OCI-LY3 (cell line): ENCODE data around the gene POLN.

Experiments used
- H2AFZ ChIP-seq: fragments of 200-600, 300-600 bp; shearing (Covaris generic); 2 replicates; pipeline ENCODE4 v1.6.0; 2014; ENCODE audit warnings: antibody characterized with exemption, low read depth, low read length
- H3K27ac ChIP-seq: fragments of 200-600, 300-600 bp; sonication (generic); 2 replicates; pipeline ENCODE4 v1.5.1; 2014; ENCODE audit warnings: mild to moderate bottlenecking, low read length, moderate library complexity, mixed read lengths
- H3K27me3 ChIP-seq: fragments of 200-600, 300-600 bp; sonication (generic); 2 replicates; pipeline ENCODE4 v1.6.1; 2014; ENCODE audit warnings: low read depth, low read length, mixed read lengths
- H3K36me3 ChIP-seq: fragments of 200-600, 300-600 bp; sonication (generic); replicated peaks from 2 replicates; pipeline ENCODE3; 2014; ENCODE audit warnings: low read depth, low read length, mixed read lengths
- H3K4me1 ChIP-seq: fragments of 300-600, 200-600 bp; sonication (generic); 2 replicates; pipeline ENCODE4 v1.6.1; 2014; ENCODE audit warnings: low read length, mixed read lengths
- H3K4me2 ChIP-seq: fragments of 200-600, 300-600 bp; sonication (generic); 2 replicates; pipeline ENCODE4 v1.6.1; 2014; ENCODE audit warnings: low read length, mixed read lengths
- H3K4me3 ChIP-seq: fragments of 300-600, 200-600 bp; sonication (generic); 2 replicates; pipeline ENCODE4 v1.5.1; 2014; ENCODE audit warnings: antibody characterized with exemption, mild to moderate bottlenecking, low read length, moderate library complexity
- H3K79me2 ChIP-seq: fragments of 300-600, 200-600 bp; shearing (Covaris generic); 2 replicates; pipeline ENCODE4 v1.6.1; 2014; ENCODE audit warnings: mild to moderate bottlenecking, low read length, mixed read lengths
- H3K9ac ChIP-seq: fragments of 300-600, 200-600 bp; shearing (Covaris generic); 2 replicates; pipeline ENCODE4 v1.6.0; 2014; ENCODE audit warnings: mild to moderate bottlenecking, low read length, moderate library complexity
- H3K9me3 ChIP-seq: fragments of 200-600, 300-600 bp; shearing (Covaris generic); 2 replicates; pipeline ENCODE4 v1.6.1; 2014; ENCODE audit warnings: low read length, mixed read lengths; ENCODE audit not compliant: insufficient read depth
- H4K20me1 ChIP-seq: fragments of 200-600, 300-600 bp; sonication (generic); 2 replicates; pipeline ENCODE4 v1.6.1; 2016; ENCODE audit warnings: low read length, mixed read lengths; ENCODE audit not compliant: insufficient read depth
- EZH2phosphoT487 ChIP-seq: fragments of 200-600 bp; shearing (Covaris generic); IDR thresholded peaks from 2 replicates; pipeline ENCODE4 v1.6.1; 2018; ENCODE audit warnings: antibody characterized with exemption, mixed run types, low read depth
- TF ChIP-seq, protein P1 (sequence below): fragments of 200-600, 300-600 bp; sonication (generic); IDR thresholded peaks from 2 replicates; pipeline ENCODE4 v1.5.1; 2014; ENCODE audit warnings: antibody characterized with exemption, low read length, low read depth

Gene POLN

DNA sequence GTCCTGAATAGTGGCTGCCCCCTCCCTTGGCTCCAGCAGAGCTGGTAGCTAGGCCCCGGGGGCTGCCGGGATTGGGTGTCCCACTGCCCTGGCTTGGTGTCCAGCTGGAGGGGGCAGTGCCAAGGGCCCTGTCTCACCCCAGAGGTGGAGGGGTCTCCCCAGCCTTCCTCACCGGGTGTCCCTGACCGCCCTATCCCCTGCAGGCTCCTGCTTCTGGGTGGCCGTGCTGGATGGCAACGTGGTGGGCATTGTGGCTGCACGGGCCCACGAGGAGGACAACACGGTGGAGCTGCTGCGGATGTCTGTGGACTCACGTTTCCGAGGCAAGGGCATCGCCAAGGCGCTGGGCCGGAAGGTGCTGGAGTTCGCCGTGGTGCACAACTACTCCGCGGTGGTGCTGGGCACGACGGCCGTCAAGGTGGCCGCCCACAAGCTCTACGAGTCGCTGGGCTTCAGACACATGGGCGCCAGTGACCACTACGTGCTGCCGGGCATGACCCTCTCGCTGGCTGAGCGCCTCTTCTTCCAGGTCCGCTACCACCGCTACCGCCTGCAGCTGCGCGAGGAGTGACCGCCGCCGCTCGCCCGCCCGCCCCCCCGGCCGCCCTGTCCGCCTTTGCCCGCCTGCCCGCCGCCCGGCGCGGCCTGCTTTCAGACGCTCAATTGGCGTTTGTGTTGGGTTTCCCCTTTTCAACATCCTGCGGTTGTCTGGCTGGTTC is 178.2 kb downstream of the POLN start:
- Histone ChIP-seq H3K4me3 (no peak overlapping the region), H3K36me3 (peaks cover 9% of the 10 kb centered on the region), H3K79me2 (peaks cover 43% of the 10 kb centered on the region), H3K9me3 (no peaks in the 10 kb centered on the region), H4K20me1 (peaks cover 18% of the 10 kb centered on the region), H3K4me2 (no peak overlapping the region), H3K27me3 (no peaks in the 10 kb centered on the region), H3K27ac (no peak overlapping the region), H2AFZ (no peak overlapping the region), H3K9ac (no peak overlapping the region), H3K4me1 (peaks cover 5% of the 10 kb centered on the region; the same call in 1 of the 2 replicates)
- TF ChIP-seq, protein P1, sequence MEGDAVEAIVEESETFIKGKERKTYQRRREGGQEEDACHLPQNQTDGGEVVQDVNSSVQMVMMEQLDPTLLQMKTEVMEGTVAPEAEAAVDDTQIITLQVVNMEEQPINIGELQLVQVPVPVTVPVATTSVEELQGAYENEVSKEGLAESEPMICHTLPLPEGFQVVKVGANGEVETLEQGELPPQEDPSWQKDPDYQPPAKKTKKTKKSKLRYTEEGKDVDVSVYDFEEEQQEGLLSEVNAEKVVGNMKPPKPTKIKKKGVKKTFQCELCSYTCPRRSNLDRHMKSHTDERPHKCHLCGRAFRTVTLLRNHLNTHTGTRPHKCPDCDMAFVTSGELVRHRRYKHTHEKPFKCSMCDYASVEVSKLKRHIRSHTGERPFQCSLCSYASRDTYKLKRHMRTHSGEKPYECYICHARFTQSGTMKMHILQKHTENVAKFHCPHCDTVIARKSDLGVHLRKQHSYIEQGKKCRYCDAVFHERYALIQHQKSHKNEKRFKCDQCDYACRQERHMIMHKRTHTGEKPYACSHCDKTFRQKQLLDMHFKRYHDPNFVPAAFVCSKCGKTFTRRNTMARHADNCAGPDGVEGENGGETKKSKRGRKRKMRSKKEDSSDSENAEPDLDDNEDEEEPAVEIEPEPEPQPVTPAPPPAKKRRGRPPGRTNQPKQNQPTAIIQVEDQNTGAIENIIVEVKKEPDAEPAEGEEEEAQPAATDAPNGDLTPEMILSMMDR: no peak
- no peak for TF ChIP-seq EZH2phosphoT487

DNA sequence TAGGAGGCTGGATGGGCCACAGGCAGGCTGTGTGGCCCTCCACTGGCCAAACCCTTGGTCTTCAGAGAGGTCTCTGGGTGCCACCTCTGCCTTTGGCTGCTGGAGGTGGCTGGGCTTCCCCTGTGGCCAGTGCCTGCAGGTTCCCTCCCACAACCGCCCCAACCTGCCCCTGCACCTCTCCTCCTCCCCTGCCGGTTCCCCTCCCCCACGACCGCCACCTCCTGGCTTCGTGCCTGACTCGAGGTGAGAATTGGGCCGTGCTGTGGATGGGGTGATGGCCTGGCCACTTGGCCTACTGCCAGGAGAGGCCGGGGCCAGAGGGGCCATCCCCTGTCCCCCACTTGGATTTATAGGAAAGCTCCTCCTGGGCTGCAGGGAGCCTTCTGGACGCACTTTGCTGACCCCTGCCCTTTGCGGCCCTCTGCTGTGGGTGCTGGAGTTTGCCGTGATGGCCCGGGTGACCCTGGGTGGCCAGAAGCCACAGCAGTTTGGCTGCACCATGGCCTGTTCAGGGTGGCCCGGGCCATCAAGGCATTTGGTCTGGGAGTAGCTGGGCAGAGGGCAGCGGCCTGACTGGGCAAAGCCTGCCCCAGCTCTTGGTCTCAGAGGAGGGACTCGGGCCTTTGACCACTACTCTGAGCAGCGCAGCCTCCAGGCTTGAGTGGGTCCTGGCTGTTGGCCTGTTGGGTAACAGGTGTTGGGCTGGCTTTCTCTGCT is 179.0 kb downstream of the POLN start:
- Histone ChIP-seq H3K79me2 (peaks cover 43% of the 10 kb centered on the region), H3K9me3 (no peaks in the 10 kb centered on the region), H3K4me1 (peaks cover 5% of the 10 kb centered on the region; the same call in 1 of the 2 replicates), H2AFZ (no peak overlapping the region), H3K27ac (no peak overlapping the region), H3K9ac (no peak overlapping the region), H4K20me1 (peaks cover 11% of the 10 kb centered on the region), H3K36me3 (peaks cover 5% of the 10 kb centered on the region), H3K27me3 (no peaks in the 10 kb centered on the region), H3K4me2 (no peak overlapping the region), H3K4me3 (no peak overlapping the region)
- TF ChIP-seq EZH2phosphoT487: no peak
- TF ChIP-seq, protein P1: no peak

DNA sequence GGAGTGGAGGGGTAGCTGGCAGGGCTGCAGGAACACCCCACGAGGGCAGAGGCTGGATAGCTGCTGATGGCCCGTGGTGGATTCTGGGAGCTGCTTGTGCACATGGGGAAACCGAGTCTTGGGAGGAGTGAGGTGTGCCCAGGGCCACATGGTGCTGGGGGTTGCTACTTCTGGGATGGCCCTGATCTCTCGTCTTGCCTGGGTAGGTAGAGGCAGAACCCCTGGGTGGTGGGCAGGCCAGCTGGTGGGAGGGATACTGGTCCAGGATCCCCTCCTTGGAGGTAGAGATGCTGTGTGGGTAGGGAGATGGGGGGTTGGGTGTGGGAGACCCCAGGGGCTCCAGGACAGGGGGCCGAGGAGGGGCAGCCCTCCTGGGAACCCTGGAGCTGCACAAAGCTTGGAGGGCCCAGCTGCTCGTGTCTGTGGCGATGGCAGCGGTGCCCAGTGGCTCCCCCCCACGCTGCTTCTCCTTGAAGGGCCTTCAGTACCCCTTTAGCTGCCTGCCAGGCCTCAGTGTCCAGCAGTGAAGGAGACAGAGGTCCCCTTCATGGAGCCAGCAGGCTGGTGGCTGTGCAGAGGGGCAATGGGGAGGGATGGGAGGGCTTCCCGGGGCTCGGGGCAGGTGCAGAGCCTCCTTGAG is 179.6 kb downstream of the POLN start:
- peaks cover 5% of the 10 kb centered on the region; the same call in 1 of the 2 replicates for H3K4me1 ChIP-seq
- no peak overlapping the region for H3K27ac ChIP-seq
- H4K20me1 ChIP-seq: peaks cover 7% of the 10 kb centered on the region
- H3K79me2 ChIP-seq: peaks cover 43% of the 10 kb centered on the region
- H3K36me3 ChIP-seq: peaks cover 2% of the 10 kb centered on the region
- no peak overlapping the region for H3K4me3 ChIP-seq
- TF ChIP-seq EZH2phosphoT487: no peak
- TF ChIP-seq, protein P1: no peak
- H3K9ac ChIP-seq: no peak overlapping the region
- no peak overlapping the region for H2AFZ ChIP-seq
- H3K27me3 ChIP-seq: no peaks in the 10 kb centered on the region
- no peak overlapping the region for H3K4me2 ChIP-seq
- H3K9me3 ChIP-seq: no peaks in the 10 kb centered on the region
